Germinal center (tissue), 1 donor: ENCODE data around the gene TLDC2.
"Not testable (repeated sequence)": the region's sequence is repeated elsewhere in the genome, so short reads cannot be mapped to it uniquely, and the experiment has no call there.

Experiments used
- DNase-seq: peaks from one replicate; pipeline ENCODE4 v3.0.0; 2012; ENCODE audit warnings: mixed read lengths, low spot score

TLDC2 gene

DNA sequence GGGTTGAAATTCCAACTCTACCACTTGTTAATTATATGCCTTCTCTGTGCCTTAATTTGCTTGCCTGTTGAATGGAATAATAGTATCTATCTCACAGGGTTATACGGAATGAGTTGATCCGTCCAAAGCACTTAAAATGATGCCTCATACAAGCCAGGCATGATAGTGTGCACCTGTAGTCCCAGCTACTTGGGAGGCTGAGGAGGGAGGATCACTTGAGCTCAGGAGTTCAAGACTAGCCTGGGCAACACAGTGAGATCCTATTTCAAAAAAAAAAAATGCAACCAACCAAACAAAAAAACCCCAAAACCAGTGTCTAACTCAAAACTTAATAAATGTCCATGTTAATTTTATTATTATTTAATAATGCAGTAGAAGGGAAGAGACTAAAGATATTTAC lies 40.3 kb downstream of the TLDC2 start:
- no peak for DNase-seq

DNA sequence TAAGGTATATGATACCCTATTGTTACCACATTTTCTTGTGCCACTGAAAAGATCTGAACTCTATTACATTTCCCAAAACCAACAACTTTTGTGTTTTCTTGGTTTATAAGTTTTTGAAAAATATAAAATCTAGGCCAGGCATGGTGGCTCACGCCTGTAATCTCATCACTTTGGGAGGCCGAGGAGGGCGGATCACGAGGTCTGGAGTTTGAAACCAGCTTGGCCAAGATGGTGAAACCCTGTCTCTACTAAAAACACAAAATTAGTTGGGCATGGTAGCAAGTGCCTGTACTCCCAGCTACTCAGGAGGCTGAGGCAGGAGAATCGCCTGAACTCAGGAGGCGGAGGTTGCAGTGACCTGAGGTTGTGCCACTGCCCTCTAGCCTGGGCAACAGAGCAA lies 41.3 kb downstream of the TLDC2 start:
- DNase-seq, result no peak

DNA sequence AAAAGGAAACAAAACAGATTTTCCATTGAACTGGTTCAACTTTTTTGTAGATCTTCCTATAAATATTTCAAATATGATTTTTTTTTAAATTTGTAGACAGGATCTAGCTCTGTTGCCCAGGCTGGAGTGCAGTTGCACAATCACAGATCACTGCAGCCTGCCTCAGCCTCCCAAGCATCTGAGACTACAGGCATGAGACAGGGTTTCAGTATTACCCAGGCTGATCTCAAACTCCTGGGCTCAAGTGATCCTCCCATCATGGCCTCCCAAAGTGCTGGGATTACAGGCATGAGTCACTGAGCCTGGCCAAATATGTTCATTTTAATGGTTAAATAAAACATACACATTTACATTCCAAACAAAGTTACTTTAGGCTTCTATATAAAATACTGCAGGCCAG lies 42.0 kb downstream of the TLDC2 start:
- no peak for DNase-seq

GRCh38 chr20:36919715-36920333 lies 43.9 kb downstream of the TLDC2 start:
- peak; percentile 66 for DNase-seq

DNA sequence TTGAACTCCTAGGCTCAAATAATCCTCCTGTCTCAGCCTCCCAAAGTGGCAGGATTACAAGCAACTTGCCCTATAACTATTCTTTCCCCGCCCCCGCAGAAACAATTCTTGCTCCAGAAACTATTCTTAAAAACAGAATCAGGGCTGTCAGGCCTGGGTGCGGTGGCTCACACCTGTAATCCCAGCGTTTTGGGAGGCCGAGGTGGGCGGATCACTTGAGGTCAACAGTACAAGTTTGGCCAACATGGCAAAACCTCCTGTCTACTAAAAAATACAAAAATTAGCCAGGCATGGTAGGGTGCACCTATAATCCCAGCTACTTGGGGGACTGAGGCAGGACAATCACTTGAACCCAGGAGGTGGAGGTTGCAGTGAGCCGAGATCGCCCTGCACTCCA lies 44.4 kb downstream of the TLDC2 start:
- no peak for DNase-seq

- DNase-seq, result no peak
Observed at GRCh38 chr20:36924167-36925045, 48.5 kb downstream of the TLDC2 start.

GRCh38 chr20:36925234-36925633 lies 49.3 kb downstream of the TLDC2 start:
- no peak for DNase-seq

DNA sequence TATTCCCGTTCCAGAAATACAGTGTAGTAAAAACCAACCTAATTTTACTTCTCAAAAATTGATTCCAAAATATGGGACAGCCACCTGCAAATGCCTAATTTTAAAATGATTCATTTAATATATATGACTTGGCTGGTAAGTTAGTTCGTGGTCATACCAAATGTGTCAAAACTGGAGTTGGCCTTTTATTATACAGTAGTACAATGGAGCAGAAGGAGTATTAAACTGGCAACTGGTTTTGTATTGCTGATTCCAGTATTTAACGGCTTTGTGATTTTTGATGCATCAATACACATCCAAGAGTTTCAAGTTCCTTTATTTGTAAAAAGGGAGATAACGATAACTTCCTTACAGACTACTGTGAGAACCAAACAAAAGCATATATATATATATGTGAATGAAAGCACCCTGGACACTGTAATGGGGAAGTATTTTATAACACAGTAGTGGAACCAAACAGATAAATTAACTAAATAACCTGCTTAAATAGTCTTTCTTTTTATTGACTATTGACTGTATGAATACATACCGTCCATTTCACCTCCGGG lies 50.8 kb downstream of the TLDC2 start:
- no peak for DNase-seq

- DNase-seq, result no peak
Observed at GRCh38 chr20:36927704-36928103, 51.8 kb downstream of the TLDC2 start.

DNA sequence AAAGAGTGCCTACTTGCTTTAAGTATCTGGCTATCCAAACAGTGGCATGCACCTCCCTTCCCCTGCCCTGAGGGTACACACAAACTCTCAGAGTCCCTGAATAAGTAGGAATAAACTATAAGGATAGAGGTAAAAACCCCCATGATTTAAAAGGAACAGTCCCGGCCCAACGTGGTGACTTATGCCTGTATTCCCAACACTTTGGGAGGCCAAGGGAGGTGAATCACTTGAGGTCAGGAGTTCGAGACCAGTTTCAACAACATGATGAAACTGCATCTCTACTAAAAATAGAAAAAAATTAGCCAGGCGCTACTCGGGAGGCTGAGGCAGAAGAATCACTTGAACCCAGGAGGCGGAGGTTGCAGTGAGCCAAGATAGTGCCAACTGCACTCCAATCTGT lies 53.4 kb downstream of the TLDC2 start:
- no peak for DNase-seq

DNA sequence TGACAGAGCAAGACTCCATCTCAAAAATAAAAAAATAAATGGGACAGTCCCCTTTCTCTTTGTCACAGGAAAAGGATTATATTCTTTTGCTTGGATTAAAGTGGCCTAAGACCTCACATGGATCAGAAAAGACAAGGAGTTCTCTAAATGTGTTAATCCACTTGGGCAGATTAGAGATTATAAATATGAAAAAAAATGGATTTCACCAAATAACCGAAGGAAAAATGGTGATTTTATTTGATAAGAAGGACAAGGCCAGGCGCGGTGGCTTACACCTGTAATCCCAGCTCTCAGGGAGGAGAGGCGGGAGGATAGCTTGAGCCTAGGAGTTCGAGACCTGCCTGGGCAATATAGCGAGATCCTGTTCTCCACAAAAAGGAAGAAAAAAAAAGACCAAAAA lies 53.8 kb downstream of the TLDC2 start:
- no peak for DNase-seq

DNA sequence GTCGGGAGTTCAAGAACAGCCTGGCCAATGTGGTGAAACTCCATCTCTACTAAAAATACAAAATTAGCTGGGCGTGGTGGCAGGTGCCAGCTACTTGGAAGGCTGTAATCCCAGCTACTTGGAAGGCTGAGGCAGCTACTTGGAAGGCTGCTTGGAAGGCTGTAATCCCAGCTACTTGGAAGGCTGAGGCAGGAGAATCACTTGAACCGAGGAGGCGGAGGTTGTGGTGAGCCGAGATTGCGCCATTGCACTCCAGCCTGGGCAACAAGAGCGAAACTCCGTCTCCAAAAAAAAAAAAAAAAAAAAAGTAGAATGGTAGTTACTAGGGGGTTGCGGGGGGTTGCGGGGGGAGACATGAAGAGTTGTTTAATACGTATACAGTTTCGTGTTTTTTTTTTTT lies 56.1 kb downstream of the TLDC2 start:
- not testable (repeated sequence) for DNase-seq

DNA sequence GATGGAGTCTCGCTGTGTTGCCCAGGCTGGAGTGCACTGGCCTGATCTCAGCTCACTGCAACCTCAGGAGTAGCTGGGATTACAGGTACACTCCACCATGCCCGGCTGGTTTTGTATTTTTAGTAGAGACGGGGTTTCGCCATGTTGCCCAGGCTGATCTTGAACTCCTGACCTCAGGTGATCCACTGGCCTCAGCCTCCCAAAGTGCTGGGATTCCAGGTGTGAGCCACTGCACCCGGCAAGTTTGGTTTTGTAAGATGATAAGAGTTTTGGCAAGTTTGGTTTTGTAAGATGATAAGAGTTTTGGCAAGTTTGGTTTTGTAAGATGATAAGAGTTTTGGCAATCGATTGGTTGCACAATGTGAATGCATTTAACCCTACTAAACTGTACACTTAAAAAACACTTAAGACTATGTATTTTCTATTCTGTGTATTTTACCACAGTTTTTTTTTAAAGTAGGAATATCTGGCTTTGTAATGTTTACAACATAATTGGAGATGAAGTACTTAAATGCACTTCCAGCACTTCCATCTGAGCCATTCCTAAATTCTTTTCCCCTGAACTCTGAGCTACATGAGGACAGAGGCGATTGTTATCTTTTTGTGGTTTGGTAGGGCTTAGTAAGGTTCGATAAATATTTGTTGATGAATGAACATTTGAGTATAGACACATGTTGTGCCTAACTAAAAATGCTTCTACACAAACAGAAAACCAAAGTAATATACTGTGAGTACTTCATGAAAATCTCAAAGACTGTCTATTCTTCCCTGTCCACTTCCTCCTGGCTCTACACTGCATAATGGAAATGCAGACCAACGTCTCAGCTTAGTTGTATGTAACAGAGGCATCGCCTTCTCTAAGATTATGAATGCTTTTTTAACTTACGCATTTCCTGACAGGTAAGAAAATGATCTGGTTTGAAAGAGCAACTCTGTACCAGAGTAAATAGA lies 56.8 kb downstream of the TLDC2 start:
- no peak for DNase-seq

- not testable (repeated sequence) for DNase-seq
Observed at GRCh38 chr20:36933571-36933970, 57.6 kb downstream of the TLDC2 start.

DNA sequence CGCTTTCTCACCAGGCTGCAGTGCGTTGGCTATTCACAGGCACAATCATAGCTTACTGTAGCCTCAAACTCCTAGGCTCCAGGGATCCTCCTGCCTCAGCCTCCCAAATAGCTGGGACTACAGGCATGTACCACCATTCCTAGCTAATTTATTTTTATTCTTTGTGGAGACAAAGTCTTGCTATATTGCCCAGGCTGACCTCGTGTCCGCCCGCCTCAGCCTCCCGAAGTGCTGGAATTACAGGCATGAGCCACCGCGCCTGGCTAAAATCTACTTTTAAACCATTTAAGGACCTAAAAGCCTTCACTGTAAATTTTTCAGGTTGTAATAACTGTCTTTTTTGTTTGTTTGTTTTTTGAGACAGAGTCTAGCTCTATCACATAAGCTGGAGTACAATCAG lies 60.4 kb downstream of the TLDC2 start:
- DNase-seq, result no peak

- not testable (repeated sequence) for DNase-seq
Observed at GRCh38 chr20:36936761-36937401, 60.9 kb downstream of the TLDC2 start.

DNA sequence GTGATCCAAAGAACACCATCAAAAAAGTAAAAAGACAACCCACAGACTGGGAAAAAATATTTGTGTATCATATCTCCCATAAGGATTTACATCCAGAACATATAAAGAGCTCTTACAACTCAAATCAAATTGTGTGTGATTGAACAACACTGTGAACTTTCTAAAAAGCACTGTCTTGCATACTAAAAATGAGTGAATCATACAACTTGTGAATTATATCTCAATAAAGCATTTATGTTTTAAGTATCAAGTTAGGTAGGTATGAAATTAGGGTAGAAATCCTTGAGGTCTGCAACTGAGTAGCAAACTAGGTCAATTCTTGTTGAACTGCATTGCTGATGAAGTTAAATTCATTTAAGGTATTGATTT lies 61.4 kb downstream of the TLDC2 start:
- no peak for DNase-seq

- DNase-seq, result no peak
Observed at GRCh38 chr20:36941401-36941835, 65.5 kb downstream of the TLDC2 start.
